Prostate gland (tissue), 2 donors: ENCODE results near the gene ZNF366. TPM values are rescaled to one million over a fixed set of nuclear protein-coding genes. Genes with fewer than 3 reads are reported as not detected.

ENCODE experiments used
- DNase-seq: peaks from one replicate; pipeline ENCODE4 v3.0.0-alpha.2; 2019; ENCODE audit warnings: low spot score
- H3K27ac ChIP-seq, 2 donors: fragments of 200-600 bp; sonication (generic); 2 replicates each; pipeline ENCODE4 v1.5.1; 2017 to 2019
- H3K27me3 ChIP-seq: fragments of 200-600 bp; sonication (generic); replicated peaks from 2 replicates; pipeline ENCODE4 v1.5.1; 2019; ENCODE audit not compliant: insufficient read depth
- H3K36me3 ChIP-seq, 2 donors: fragments of 200-600 bp; sonication (generic); 1 replicate in 1 of 2; 2 replicates in 1 of 2; pipeline versions ENCODE4 v1.5.1 to v1.8.1; 2017 to 2019
- H3K4me1 ChIP-seq: fragments of 200-600 bp; sonication (generic); replicated peaks from 2 replicates; pipeline ENCODE4 v1.5.1; 2019
- H3K4me3 ChIP-seq, 2 donors: fragments of 200-600 bp; sonication (generic); 2 replicates each; pipeline ENCODE4 v1.5.1; 2017 to 2019
- H3K9me3 ChIP-seq: fragments of 200-600 bp; sonication (generic); 2 replicates; pipeline ENCODE4 v1.5.1; 2017
- POLR2A ChIP-seq: fragments of 450-650 bp; IDR thresholded peaks from one replicate; pipeline ENCODE4 v1.6.1; 2016; ENCODE audit warnings: antibody characterized with exemption, mild to moderate bottlenecking
- POLR2AphosphoS5 ChIP-seq: sonication (generic); formaldehyde crosslinking; IDR thresholded peaks from one replicate; pipeline ENCODE4 v1.6.1; 2017; ENCODE audit warnings: antibody characterized with exemption
- WGBS: methylation state at CpG from one replicate; pipeline ENCODE4 v1.1.5; 2018; 5-methylcytosine and 5-hydroxymethylcytosine counted together
- intact Hi-C: fragments of 100-400 bp; cut with DNase I; formaldehyde crosslinking; loops from one replicate; pipeline ENCODE4 v1.14.2; 2022
- total RNA-seq, 2 donors: library from RNA; depleted of rRNA; stranded (reverse); fragments of >200 nt; gene quantifications; one replicate each; pipeline ENCODE4 v1.1.0, GENCODE V29; 2016
- TF ChIP-seq, protein P1 (sequence below), 4 experiments: fragments of 200-600 bp in 2 of 4; fragments of 450-650 bp in 2 of 4; sonication (generic) in 2 of 4; IDR thresholded peaks; 1 replicate in 3 of 4; 2 replicates in 1 of 4; pipeline ENCODE4 v1.5.1; 2016 to 2019; ENCODE audit warnings: antibody characterized with exemption in 4 of 4, mild to moderate bottlenecking in 2 of 4, moderate library complexity in 2 of 4

ZNF366 gene
- total RNA-seq, 2 donors from 2014 or later, result 2.0 to 3.2 TPM

GRCh38 chr5:72440207-72440638, 67.0 kb downstream of the ZNF366 start:
- H3K36me3 ChIP-seq, result no peaks in the 10 kb centered on the region
- no peaks in the 10 kb centered on the region for H3K4me1 ChIP-seq
- 66% methylated on average over 1 of the region's 1 CpG for WGBS
- TF ChIP-seq POLR2A (no peak), POLR2AphosphoS5 (no peak)
- TF ChIP-seq, protein P1, sequence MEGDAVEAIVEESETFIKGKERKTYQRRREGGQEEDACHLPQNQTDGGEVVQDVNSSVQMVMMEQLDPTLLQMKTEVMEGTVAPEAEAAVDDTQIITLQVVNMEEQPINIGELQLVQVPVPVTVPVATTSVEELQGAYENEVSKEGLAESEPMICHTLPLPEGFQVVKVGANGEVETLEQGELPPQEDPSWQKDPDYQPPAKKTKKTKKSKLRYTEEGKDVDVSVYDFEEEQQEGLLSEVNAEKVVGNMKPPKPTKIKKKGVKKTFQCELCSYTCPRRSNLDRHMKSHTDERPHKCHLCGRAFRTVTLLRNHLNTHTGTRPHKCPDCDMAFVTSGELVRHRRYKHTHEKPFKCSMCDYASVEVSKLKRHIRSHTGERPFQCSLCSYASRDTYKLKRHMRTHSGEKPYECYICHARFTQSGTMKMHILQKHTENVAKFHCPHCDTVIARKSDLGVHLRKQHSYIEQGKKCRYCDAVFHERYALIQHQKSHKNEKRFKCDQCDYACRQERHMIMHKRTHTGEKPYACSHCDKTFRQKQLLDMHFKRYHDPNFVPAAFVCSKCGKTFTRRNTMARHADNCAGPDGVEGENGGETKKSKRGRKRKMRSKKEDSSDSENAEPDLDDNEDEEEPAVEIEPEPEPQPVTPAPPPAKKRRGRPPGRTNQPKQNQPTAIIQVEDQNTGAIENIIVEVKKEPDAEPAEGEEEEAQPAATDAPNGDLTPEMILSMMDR (IDR thresholded peaks at IDR 0.05), result no peak
- no peak for DNase-seq
- intact Hi-C loops, result no loop called here
- no peak overlapping the region for H3K27ac ChIP-seq
- no peaks in the 10 kb centered on the region for H3K9me3 ChIP-seq
- no peak overlapping the region for H3K4me3 ChIP-seq
- H3K27me3 ChIP-seq, result no peaks in the 10 kb centered on the region

DNA sequence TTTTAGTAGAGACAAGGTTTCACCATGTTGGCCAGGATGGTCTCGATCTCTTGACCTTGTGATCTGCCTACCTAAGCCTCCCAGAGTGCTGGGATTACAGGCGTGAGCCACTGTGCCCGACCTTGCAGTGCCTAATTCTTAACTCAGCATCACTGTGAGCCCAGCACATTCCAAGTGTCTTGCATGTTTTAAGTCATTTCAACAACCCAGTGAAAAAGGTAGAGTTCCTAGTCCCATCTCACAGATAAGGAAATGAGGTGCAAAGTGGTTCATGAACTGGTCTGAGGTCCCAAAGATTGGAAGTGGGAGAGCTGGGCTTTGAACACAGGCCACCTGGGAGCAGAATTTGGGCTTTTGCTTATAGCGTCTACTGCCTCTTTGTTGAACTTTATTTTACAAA, 68.0 kb downstream of the ZNF366 start:
- H3K27ac ChIP-seq, result no peak overlapping the region
- no peaks in the 10 kb centered on the region for H3K27me3 ChIP-seq
- intact Hi-C loops, result no loop called here
- no peaks in the 10 kb centered on the region for H3K9me3 ChIP-seq
- DNase-seq, result no peak
- H3K4me3 ChIP-seq, result no peak overlapping the region
- H3K4me1 ChIP-seq, result no peaks in the 10 kb centered on the region
- 85% methylated on average over 4 of the region's 4 CpGs for WGBS
- no peaks in the 10 kb centered on the region for H3K36me3 ChIP-seq
- TF ChIP-seq, protein P1 (IDR thresholded peaks at IDR 0.05), result no peak
- TF ChIP-seq POLR2AphosphoS5 (no peak), POLR2A (no peak)

GRCh38 chr5:72438141-72438540, 69.1 kb downstream of the ZNF366 start:
- no peaks in the 10 kb centered on the region for H3K9me3 ChIP-seq
- TF ChIP-seq POLR2AphosphoS5 (no peak), POLR2A (no peak)
- TF ChIP-seq, protein P1 (IDR thresholded peaks at IDR 0.05), result no peak
- H3K27ac ChIP-seq, result no peak overlapping the region
- no peaks in the 10 kb centered on the region for H3K4me1 ChIP-seq
- no peak overlapping the region for H3K4me3 ChIP-seq
- intact Hi-C loops, result no loop called here
- DNase-seq, result no peak
- no peaks in the 10 kb centered on the region for H3K36me3 ChIP-seq
- H3K27me3 ChIP-seq, result no peaks in the 10 kb centered on the region
- WGBS, result 84% methylated on average over 3 of the region's 3 CpGs

DNA sequence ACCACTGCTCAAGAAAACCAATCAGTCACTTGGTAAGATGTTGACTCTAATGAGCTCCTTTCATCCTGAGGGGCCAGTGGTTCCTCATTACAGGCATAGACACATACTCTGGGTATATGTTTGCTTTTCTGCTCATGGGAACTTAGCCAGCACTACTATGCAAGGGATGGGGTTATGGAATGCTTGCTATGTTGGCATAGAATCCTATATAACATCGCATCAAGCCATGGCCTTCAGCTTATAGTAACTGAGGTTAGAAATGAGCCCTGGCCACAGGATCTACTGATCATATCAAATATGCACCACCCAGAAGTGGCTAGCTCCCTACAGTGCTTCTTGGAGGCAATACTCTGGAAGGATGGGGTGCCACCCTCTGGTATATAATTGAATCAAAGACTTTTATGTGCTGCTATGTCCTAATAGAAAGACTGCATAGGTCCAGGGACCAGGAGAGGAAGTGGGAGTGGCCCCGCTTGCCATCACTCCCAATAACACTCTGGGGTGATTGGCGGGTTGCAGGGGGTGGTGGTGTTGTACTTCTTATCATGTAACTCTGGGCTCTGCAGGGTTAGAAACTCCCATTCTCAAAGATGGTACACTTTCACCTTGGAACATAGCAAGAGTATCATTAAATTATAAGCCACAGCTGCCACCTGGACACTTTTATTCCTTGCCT, 70.3 kb downstream of the ZNF366 start:
- intact Hi-C loops, result no loop called here

More for the DNA sequence above, 70.3 kb downstream of the ZNF366 start:
- Histone ChIP-seq H3K36me3 (no peaks in the 10 kb centered on the region), H3K9me3 (no peaks in the 10 kb centered on the region), H3K27ac (no peak overlapping the region), H3K27me3 (no peaks in the 10 kb centered on the region), H3K4me3 (no peak overlapping the region), H3K4me1 (no peaks in the 10 kb centered on the region)
- WGBS, result 87% methylated on average over 3 of the region's 3 CpGs
- TF ChIP-seq, protein P1 (IDR thresholded peaks at IDR 0.05), result no peak
- no peak for TF ChIP-seq POLR2A
- TF ChIP-seq POLR2AphosphoS5, result no peak
- no peak for DNase-seq
